Dedifferentiated amniotic fluid mesenchymal stem cell (primary cell): Measurements from ENCODE around the gene USH2A.

Experiments
- DNase-seq: peaks from one replicate; pipeline ENCODE4 v3.0.0-alpha.2; 2016; ENCODE audit errors: extremely low spot score

The USH2A gene

GRCh38 chr1:215717677-215718426 lies 705.4 kb downstream of the USH2A start:
- DNase-seq = no peak

DNA sequence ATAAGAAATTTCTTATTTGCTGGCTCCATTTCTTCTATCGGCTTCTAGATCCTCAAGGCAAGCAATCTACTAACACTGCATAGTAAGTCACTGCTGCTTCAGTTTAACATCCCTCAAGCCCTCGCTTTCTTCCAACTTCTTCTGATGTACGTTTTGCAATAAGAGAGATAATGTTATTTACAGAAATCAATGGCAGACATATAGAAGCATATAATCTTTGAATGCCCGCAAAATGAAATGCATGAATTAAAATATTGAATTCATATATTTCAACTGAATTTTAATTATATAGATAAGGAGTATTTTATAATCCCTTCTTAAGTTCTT lies 712.4 kb downstream of the USH2A start:
- no peak for DNase-seq

- DNase-seq = peak; percentile 66
These were observed 713.0 kb downstream of the USH2A start for GRCh38 chr1:215710036-215710898.

DNA sequence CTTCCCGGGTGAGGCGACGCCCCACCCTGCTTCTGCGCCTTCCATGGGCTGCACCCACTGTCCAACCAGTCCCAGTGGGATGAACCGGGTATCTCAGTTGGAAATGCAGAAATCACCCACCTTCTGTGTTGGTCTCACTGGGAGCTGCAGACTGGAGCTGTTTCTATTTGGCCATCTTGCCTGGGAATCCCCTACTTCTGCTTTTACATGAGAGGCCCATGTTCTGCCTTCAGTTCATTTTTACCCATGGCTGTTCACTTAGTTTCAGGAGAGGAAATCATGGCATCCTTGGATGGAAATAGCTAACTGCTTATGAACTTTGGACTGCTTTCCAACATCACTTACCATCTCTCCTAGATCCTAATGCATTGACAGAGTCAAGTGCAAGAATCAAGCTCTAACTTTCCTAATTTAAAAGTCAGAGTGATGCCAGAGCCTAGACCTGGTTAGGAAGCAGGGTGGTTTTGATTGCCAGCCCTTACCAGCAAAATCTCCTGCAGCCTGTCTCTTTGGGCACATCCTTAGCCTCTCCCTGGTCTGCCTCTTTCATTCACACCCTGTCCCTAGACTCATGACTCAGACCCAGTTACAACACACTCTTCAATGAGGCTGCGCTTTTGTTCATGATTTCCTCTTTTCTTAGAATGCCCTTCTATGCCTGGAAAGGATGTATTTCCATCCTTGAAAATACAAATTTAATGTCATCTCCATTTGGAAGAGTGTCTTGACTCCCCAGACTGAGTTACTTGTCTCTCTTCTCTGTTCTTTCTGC lies 719.0 kb downstream of the USH2A start:
- no peak for DNase-seq

DNA sequence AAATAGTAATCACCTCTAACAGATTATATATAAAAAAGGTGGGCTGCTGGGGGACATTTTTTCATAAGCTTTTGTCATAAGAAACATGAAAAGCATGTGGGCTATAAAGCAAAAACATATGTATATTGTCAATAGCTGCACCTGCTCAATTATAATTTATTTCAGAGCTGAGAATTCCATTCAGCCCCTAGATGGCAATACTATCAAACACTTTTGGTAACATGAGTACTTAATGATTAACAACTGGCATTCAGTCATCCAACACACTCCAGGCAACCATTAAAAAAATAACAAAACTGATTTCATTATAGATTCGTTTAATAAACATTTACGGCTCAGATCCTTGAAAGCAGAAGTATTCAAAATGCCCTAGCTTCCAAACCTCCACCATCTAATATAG lies 741.0 kb downstream of the USH2A start:
- DNase-seq = no peak

DNA sequence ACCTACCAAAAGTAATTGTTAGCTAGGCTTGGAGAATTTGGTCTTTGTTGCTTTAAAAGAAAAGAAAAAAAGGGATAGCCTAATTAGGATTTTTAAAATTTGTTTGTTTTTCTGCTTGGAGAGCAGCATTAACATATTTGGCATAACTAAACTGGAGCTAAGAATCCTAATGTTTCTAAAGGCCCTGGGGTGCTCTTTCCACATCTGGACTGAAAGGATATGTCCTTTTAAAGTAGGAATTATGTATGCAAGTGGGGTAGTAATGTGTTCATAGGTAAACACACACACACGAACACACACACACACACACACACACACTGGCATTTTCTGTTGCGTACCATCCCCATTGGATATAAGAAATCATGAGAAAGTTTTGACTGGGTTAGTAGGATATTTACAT lies 742.2 kb downstream of the USH2A start:
- no peak for DNase-seq

DNA sequence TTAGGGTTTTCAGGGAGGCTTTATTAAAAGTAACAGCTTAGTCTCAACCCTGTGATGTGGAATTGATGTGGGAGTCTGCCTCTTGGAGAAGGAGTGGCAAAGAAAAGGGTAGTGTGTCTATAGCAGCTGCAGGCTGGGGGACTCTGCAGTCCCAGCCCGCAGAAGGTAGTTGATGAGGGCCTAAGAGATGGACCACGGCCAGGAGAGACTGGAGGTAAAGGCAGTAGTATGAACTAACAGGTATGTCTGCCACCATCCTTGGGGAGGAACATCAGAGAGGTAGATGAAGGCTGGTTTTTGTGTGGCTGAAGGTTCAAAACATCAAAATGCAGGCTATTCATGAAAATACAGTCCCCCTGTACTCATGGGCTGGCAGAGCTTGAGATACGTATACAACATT lies 744.0 kb downstream of the USH2A start:
- no peak for DNase-seq

- DNase-seq = no peak
These were observed 746.1 kb downstream of the USH2A start for GRCh38 chr1:215677112-215677511.

- no peak for DNase-seq
These were observed 749.3 kb downstream of the USH2A start for GRCh38 chr1:215673943-215674342.

GRCh38 chr1:215672482-215672881 lies 750.8 kb downstream of the USH2A start:
- no peak for DNase-seq

DNA sequence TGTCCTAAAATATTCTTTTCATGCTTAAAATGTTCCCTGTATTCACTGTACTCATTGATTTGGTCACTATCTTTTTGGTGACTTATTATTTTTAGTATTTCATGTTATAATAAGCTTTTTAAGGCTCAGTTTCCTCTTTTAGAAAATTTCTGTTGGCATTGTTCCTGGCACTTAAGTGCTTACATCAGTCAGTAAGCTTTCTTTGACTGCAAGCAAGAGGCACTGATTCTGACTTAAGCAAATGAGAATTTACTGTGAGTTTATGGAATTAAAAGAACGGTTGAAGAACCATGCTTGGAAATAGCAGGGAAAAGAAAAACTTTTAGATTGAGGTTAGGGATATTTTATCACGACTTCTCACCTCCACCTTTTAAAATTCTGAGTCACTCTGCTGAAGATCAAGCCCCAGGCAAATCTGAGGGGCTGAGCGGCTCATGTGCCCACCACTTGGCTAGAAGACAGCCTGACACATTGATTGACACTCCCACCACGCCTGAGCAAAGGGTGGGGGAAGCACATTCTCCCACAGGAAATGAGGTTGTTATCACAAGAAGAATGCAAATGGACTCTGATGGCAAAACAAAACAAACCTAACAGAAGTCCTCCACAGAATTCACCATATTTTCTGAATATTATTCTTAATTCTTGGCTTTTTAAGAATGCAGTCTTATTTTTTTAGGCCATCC lies 753.3 kb downstream of the USH2A start:
- DNase-seq = peak; percentile 66

DNA sequence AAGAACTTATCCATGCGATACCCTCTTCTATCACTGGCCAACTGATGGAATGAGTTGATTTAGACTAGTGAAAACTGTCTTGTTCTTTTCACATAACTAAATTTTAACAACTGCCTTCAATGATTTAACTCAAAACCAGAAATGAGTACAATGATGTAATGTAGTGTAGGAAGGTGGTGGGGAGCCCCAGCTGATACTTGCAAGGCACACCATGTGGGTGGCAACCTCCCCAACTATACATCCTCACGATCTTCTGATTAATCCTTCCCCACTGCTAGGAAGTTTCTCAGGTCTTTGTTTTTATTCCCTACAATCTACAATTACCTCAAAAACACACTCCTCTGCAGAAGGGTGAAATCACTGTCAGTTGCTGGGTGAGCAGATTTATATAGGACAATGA lies 755.5 kb downstream of the USH2A start:
- DNase-seq = no peak

DNA sequence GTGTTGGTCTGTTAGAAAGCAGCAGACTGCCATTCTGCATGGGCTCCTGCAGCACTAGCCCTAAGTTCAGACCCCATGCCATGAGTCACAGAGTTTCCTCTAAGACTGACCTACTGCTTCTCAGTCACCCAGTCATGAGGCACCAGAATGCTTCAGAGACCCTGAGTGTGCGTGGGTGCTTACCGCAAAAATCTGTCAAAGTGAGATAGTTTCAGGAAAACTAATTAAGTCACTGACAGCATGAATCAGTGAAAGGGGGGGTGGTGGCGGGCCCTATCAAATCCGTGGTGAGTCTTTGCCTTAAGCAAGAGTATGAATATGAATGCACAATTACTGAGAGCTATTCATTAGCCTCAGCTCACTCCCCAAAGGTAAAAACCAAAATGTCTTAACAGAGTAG lies 758.0 kb downstream of the USH2A start:
- DNase-seq = peak; percentile 17

- no peak for DNase-seq
These were observed 762.2 kb downstream of the USH2A start for GRCh38 chr1:215661033-215661432.

DNA sequence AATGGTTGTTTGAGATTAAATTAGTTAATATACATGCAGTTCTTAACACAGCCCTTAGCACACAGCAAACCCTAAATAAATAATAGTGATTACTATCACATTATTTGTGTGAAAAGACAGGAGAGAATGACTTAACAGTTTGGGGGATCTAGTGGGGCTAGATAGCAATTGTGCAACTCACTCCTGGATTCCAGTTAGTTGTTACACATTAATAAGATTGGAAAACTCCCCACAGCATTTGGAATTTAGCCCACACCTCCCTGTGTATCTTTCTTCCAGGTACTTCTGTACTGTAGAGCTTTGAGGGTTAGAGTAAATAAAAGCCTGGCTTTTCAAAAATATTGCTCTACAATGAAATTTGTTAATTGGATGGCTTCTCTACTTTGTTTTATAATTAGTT lies 763.0 kb downstream of the USH2A start:
- DNase-seq = no peak

DNA sequence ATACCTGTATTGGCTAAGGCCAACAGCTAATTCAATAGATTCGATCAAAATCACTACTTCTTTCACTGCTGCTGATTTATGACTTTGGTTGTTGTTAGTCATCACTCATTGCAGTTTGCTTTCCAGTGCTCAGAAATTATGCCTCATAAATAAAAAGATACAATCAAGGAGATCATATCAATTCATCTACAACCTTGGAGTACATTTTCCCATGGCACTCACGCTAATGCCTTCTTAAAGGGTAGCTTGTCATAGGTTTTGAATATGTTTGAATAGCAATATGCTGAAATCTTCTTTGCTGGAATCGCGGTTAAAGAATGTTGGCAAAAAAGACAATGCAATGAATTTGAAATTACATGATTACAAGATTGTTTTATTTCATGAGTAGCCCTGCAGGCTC lies 766.2 kb downstream of the USH2A start:
- DNase-seq = no peak

DNA sequence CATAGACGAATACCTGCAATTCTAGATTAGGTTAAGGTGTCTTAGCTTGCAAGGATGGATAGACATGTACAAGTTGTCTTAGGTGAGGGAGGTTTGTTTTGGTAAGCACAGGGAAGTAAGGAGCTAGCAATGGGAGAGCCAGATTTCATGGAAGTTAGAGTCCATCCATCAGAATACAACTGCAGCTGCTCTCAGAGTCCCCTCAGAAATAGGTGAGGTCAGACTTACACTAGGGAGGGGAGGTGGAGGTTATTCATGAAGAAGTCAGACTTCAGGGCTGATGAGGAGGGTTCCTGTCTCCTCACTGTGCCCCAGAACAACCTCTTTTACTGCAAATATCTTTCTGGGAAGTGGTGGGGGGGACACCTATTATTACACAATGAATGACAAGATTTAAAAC lies 770.9 kb downstream of the USH2A start:
- no peak for DNase-seq

DNA sequence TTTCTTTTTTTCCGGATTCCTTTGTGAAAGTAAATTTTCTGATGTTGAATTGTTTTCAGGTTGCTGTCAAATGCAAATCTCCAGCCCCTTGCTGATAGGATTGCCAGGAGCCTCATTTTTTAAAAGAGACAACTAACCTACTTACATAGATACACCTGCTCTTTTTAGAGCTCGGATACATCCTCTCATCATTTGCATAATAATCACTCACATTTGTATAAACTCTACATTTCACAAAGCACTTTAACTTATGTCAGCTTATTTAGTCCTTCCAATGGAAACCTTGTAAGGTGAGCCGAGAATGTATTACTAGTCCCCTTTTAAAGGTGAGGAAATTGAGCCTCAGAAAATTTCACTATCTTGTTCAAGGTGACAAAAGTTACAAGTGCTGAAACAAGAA lies 771.4 kb downstream of the USH2A start:
- DNase-seq = no peak

GRCh38 chr1:215650446-215651149 lies 772.6 kb downstream of the USH2A start:
- no peak for DNase-seq

GRCh38 chr1:215648957-215649356 lies 774.3 kb downstream of the USH2A start:
- no peak for DNase-seq

- DNase-seq = no peak
These were observed 775.5 kb downstream of the USH2A start for GRCh38 chr1:215647738-215648137.
